Gastroesophageal sphincter (tissue), 4 donors: Measurements from ENCODE around the gene OTOF. TPM values are rescaled to one million over a fixed set of nuclear protein-coding genes. Genes with fewer than 3 reads are reported as not detected.

Source experiments
- ATAC-seq: fragments of 150-250 bp; one replicate; pipeline ENCODE4 v1.9.1; 2016; ENCODE audit warnings: mild to moderate bottlenecking, moderate library complexity
- H3K27ac ChIP-seq, 4 donors: fragments of 200-600 bp; sonication (generic) in 3 of 4; 1 replicate in 3 of 4; 2 replicates in 1 of 4; pipeline ENCODE4 v1.5.1; 2016 to 2019
- H3K27me3 ChIP-seq: fragments of 200-600 bp; sonication (generic); one replicate; pipeline ENCODE4 v1.5.1; 2019
- H3K36me3 ChIP-seq, 2 donors: fragments of 200-600 bp; sonication (generic); one replicate each; pipeline ENCODE4 v1.5.1; 2019; ENCODE audit warnings: control low read depth in 1 of 2
- H3K4me1 ChIP-seq, 3 donors: fragments of 200-600 bp; sonication (generic); 1 replicate in 2 of 3; 2 replicates in 1 of 3; pipeline ENCODE4 v1.5.1; 2016 to 2019; ENCODE audit warnings: control low read depth in 2 of 3
- H3K4me3 ChIP-seq, 2 donors: fragments of 200-600 bp; sonication (generic); one replicate each; pipeline ENCODE4 v1.5.1; 2019; ENCODE audit warnings: mild to moderate bottlenecking in 1 of 2, moderate library complexity in 1 of 2
- H3K9me3 ChIP-seq, 3 donors: fragments of 200-600 bp; sonication (generic); one replicate each; pipeline ENCODE4 v1.5.1; 2017 to 2019; ENCODE audit warnings: control low read depth in 2 of 3
- EP300 ChIP-seq: sonication (generic); formaldehyde crosslinking; IDR thresholded peaks from one replicate; pipeline ENCODE4 v1.6.1; 2017; ENCODE audit warnings: antibody characterized with exemption, mild to moderate bottlenecking
- POLR2A ChIP-seq, 2 donors: fragments of 450-650 bp; IDR thresholded peaks; one replicate each; pipeline ENCODE4 v1.6.1; 2017; ENCODE audit warnings: antibody characterized with exemption in 2 of 2, mild to moderate bottlenecking in 2 of 2, moderate library complexity in 1 of 2
- POLR2AphosphoS5 ChIP-seq: sonication (generic); formaldehyde crosslinking; IDR thresholded peaks from one replicate; pipeline ENCODE4 v1.6.1; 2017; ENCODE audit warnings: antibody characterized with exemption
- WGBS, 2 donors: methylation state at CpG; one replicate each; pipeline ENCODE4 v1.1.5; 2018; ENCODE audit warnings: low coverage in 1 of 2; 5-methylcytosine and 5-hydroxymethylcytosine counted together
- total RNA-seq, 4 donors: library from RNA; depleted of rRNA; stranded (reverse); fragments of >200 nt; gene quantifications; one replicate each; pipeline ENCODE4 v1.1.0, GENCODE V29; 2016
- TF ChIP-seq, protein P1 (sequence below), 4 experiments: fragments of 200-600 bp in 2 of 4; fragments of 450-650 bp in 2 of 4; sonication (generic) in 1 of 4; IDR thresholded peaks; one replicate each; pipeline ENCODE4 v1.5.1; 2017 to 2019; ENCODE audit warnings: antibody characterized with exemption in 4 of 4, mild to moderate bottlenecking in 2 of 4, moderate library complexity in 2 of 4

Gene OTOF
- total RNA-seq, 4 donors from 2014 or later: under 0.01 to 0.35 TPM; not detected in 2

GRCh38 chr2:26506279-26506678, 28.4 kb upstream of the OTOF start:
- Histone ChIP-seq H3K4me1 (peaks cover 0 to 12% (median 0%) of the 10 kb centered on the region in 3 donors), H3K36me3 (no peaks in the 10 kb centered on the region), H3K4me3 (no peak overlapping the region), H3K27me3 (peaks cover 14% of the 10 kb centered on the region), H3K9me3 (no peaks in the 10 kb centered on the region), H3K27ac (no peak overlapping the region)
- no peak for TF ChIP-seq POLR2AphosphoS5
- TF ChIP-seq EP300: no peak
- ATAC-seq: no peak
- no CpG with 5 or more reads among the region's 4 CpGs for WGBS, 2 donors

DNA sequence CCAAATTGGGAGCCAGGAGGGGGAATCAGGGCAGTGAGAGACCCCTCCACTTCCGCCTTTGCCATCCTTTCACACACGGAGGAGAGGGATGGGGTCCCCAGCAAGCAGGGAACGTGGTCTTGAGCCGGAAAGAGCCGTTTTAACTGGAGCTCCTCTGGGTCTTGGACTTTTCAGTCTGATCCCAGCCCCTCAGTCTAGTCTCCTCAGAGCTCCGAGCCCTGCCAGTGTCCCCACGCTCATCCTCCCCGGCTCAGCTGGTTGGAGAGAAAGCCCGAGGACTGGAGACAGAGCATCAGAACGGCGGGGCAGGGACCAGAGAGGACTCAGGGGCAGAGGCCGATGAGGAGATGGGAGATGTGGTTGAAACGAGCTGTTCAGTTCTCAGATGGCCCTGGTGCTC, 26.1 kb upstream of the OTOF start:
- Histone ChIP-seq H3K9me3 (no peaks in the 10 kb centered on the region), H3K4me3 (peak overlapping the region in 1 of 2 donors; percentile 49), H3K27me3 (peaks cover 31% of the 10 kb centered on the region), H3K36me3 (no peaks in the 10 kb centered on the region), H3K4me1 (peaks cover 0 to 12% (median 0%) of the 10 kb centered on the region in 3 donors), H3K27ac (no peak overlapping the region)
- ATAC-seq: no peak
- 53% methylated on average over 3 of the region's 13 CpGs; no CpG with 5 or more reads in 1 of the 2 donors for WGBS, 2 donors
- TF ChIP-seq, protein P1, sequence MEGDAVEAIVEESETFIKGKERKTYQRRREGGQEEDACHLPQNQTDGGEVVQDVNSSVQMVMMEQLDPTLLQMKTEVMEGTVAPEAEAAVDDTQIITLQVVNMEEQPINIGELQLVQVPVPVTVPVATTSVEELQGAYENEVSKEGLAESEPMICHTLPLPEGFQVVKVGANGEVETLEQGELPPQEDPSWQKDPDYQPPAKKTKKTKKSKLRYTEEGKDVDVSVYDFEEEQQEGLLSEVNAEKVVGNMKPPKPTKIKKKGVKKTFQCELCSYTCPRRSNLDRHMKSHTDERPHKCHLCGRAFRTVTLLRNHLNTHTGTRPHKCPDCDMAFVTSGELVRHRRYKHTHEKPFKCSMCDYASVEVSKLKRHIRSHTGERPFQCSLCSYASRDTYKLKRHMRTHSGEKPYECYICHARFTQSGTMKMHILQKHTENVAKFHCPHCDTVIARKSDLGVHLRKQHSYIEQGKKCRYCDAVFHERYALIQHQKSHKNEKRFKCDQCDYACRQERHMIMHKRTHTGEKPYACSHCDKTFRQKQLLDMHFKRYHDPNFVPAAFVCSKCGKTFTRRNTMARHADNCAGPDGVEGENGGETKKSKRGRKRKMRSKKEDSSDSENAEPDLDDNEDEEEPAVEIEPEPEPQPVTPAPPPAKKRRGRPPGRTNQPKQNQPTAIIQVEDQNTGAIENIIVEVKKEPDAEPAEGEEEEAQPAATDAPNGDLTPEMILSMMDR (IDR thresholded peaks at IDR 0.05): no peak
- TF ChIP-seq EP300 (no peak), POLR2AphosphoS5 (no peak), POLR2A (IDR thresholded peaks at IDR 0.05) (no peak)

GRCh38 chr2:26503231-26503880, 25.4 kb upstream of the OTOF start:
- no peak for TF ChIP-seq EP300
- TF ChIP-seq POLR2AphosphoS5: no peak
- TF ChIP-seq POLR2A (IDR thresholded peaks at IDR 0.05): peak in 1 of 2 donors; percentile 7
- TF ChIP-seq, protein P1 (IDR thresholded peaks at IDR 0.05): peak in 3 of 4 experiments; percentile 51 to 86 (median 61)
- no peak overlapping the region for H3K27ac ChIP-seq
- H3K36me3 ChIP-seq: no peaks in the 10 kb centered on the region
- peak overlapping the region; percentile 18 to 49 for H3K4me3 ChIP-seq
- WGBS, 2 donors: 7% methylated on average over 3 of the region's 41 CpGs; no CpG with 5 or more reads in 1 of the 2 donors
- H3K27me3 ChIP-seq: peaks cover 36% of the 10 kb centered on the region
- ATAC-seq: peak; percentile 93
- no peaks in the 10 kb centered on the region for H3K9me3 ChIP-seq
- peaks cover 0 to 12% (median 0%) of the 10 kb centered on the region in 3 donors for H3K4me1 ChIP-seq

GRCh38 chr2:26500406-26500805, 22.5 kb upstream of the OTOF start:
- 17% methylated on average over 1 of the region's 4 CpGs; no CpG with 5 or more reads in 1 of the 2 donors for WGBS, 2 donors
- Histone ChIP-seq H3K4me1 (peaks cover 0 to 12% (median 0%) of the 10 kb centered on the region in 3 donors), H3K27ac (no peak overlapping the region), H3K9me3 (no peaks in the 10 kb centered on the region), H3K4me3 (no peak overlapping the region), H3K27me3 (peaks cover 43% of the 10 kb centered on the region), H3K36me3 (no peaks in the 10 kb centered on the region)
- TF ChIP-seq POLR2AphosphoS5 (no peak), EP300 (no peak), POLR2A (IDR thresholded peaks at IDR 0.05) (no peak)
- TF ChIP-seq, protein P1 (IDR thresholded peaks at IDR 0.05): no peak
- no peak for ATAC-seq

- peak; percentile 7 for ATAC-seq
- H3K4me3 ChIP-seq: no peak overlapping the region
These were observed 17.9 kb upstream of the OTOF start for GRCh38 chr2:26495705-26496297.

More at GRCh38 chr2:26495705-26496297, 17.9 kb upstream of the OTOF start:
- no peak for TF ChIP-seq POLR2AphosphoS5
- TF ChIP-seq EP300: no peak
- TF ChIP-seq, protein P1 (IDR thresholded peaks at IDR 0.05): no peak
- no peak for TF ChIP-seq POLR2A (IDR thresholded peaks at IDR 0.05)
- H3K4me1 ChIP-seq: no peaks in the 10 kb centered on the region
- peak overlapping the region in 1 of 4 donors; percentile 14 for H3K27ac ChIP-seq
- no peaks in the 10 kb centered on the region for H3K9me3 ChIP-seq
- H3K36me3 ChIP-seq: no peaks in the 10 kb centered on the region
- WGBS, 2 donors: 31 to 59% methylated on average over 4 to 8 of the region's 8 CpGs
- H3K27me3 ChIP-seq: peaks cover 30% of the 10 kb centered on the region
